ENCODE measurements around the gene TMEM179. TPM values are rescaled to one million over a fixed set of nuclear protein-coding genes. Genes with fewer than 3 reads are reported as not detected.
"Not testable (repeated sequence)": the region's sequence is repeated elsewhere in the genome, so short reads cannot be mapped to it uniquely, and the experiment has no call there.

TMEM179 gene
- total and polyA plus RNA-seq, 2 of the 13 experiments (the other 11 are each of a cell fraction or from before 2014, with no cell fraction given), result not detected

DNA sequence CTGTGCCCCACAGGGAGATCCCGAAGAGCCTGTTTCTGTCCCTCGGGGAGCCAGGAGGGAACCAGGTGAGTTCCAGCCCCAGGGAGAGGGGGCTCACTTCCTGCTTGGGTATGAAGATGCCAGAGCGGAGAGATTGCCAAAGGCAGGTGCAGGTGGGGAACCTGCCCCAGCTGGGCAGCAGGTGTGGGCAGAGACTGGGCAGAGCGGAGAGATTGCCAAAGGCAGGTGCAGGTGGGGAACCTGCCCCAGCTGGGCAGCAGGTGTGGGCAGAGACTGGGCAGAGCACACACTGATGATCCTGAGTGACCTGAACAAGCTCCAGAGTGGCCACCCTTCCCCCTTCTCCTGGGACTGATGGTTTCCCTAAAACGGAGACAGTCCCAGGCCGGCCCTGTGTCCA is 24.6 kb downstream of the TMEM179 start:
- H3K27ac ChIP-seq (ENCODE audit: extremely low read length, insufficient read depth, low read length); H3K9me3 ChIP-seq (ENCODE audit: low read length); H4K20me1 ChIP-seq (ENCODE audit: insufficient read depth, low read length); H3K4me2 ChIP-seq (ENCODE audit: low read depth, low read length); ATAC-seq; CTCF ChIA-PET (ENCODE audit: low intra/inter-chr PET ratio, low total read pairs); FAIRE-seq; in situ Hi-C loops (cut with HindIII; ENCODE audit: extremely low pct_ligation_motif_present, low pct_unique_long_range_greater_than_20kb); H3K4me3 ChIP-seq (replicated peaks in 1 of 3; ENCODE audit: insufficient read depth in 1 of 3, low read depth in 2 of 3, low read length in 3 of 3); intact Hi-C loops (cut with micrococcal nuclease; ENCODE audit: unreplicated experiment); BruUV-seq (replicated peaks); DNase-seq (ENCODE audit: low spot score); POLR2A ChIA-PET; H3K9ac ChIP-seq (ENCODE audit: insufficient read depth, low read depth, low read length); H3K79me2 ChIP-seq (ENCODE audit: insufficient read depth, low read length); H3K36me3 ChIP-seq (replicated peaks in 1 of 2; ENCODE audit: control insufficient read depth in 1 of 2, insufficient read depth in 2 of 2, low read length in 2 of 2); H2AFZ ChIP-seq (ENCODE audit: low read length): not testable (repeated sequence)
- Histone ChIP-seq H3K4me1 (ENCODE audit: insufficient read depth, low read length) (peaks cover 17% of the 10 kb centered on the region), H3K27me3 (ENCODE audit: control insufficient read depth in 1 of 2, insufficient read depth in 2 of 2, low read length in 2 of 2) (peaks cover 23 to 75% of the 10 kb centered on the region in 2 experiments)
- WGBS (ENCODE audit: low lambda C conversion rate), result 90% methylated on average over 2 of the region's 6 CpGs

DNA sequence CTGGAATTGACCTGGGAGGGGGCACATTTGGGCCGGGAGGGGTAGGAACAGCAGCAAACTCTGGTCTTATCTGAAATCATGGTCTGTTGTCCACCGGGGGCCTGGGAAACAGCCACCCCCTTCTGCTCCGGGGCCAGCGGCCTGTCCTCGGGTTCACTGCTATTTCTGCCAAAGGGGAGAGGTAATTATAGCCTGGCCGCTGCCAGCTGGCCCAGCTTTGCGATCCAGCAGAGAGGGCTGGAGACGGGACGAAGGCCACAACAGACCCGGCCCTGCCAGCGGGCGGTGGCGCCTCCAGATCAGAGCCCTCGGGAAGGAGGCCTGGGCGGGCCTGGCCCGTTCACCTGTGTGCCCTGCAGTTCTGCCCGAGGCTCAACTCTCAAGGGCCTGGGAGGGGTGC is 25.1 kb downstream of the TMEM179 start, which contains the start of gene C14orf180:
C14orf180 (plus strand) TSS at position 258 of the 400 bp plus-strand sequence. CDS start 6,667 bp downstream, outside the sequence.
- no TSS peak for BruUV-seq (replicated peaks)
- FAIRE-seq (no peak), ATAC-seq (no peak), DNase-seq (ENCODE audit: low spot score) (no peak)
- intact Hi-C loops (cut with micrococcal nuclease; ENCODE audit: unreplicated experiment) (no loop called here), in situ Hi-C loops (cut with HindIII; ENCODE audit: extremely low pct_ligation_motif_present, low pct_unique_long_range_greater_than_20kb) (no loop called here)
- H3K79me2 ChIP-seq (ENCODE audit: insufficient read depth, low read length), result no peaks in the 10 kb centered on the region
- peaks cover 21% of the 10 kb centered on the region for H3K4me1 ChIP-seq (ENCODE audit: insufficient read depth, low read length)
- 33% methylated on average over 3 of the region's 17 CpGs for WGBS (ENCODE audit: low lambda C conversion rate)
- H3K36me3 ChIP-seq (replicated peaks in 1 of 2; ENCODE audit: control insufficient read depth in 1 of 2, insufficient read depth in 2 of 2, low read length in 2 of 2), result no peaks in the 10 kb centered on the region
- H3K27me3 ChIP-seq (ENCODE audit: control insufficient read depth in 1 of 2, insufficient read depth in 2 of 2, low read length in 2 of 2), result peaks cover 21 to 74% of the 10 kb centered on the region in 2 experiments
- H3K9me3 ChIP-seq (ENCODE audit: low read length), result no peaks in the 10 kb centered on the region
- H4K20me1 ChIP-seq (ENCODE audit: insufficient read depth, low read length), result no peaks in the 10 kb centered on the region
- CTCF ChIA-PET (ENCODE audit: low intra/inter-chr PET ratio, low total read pairs), result no interaction called here
- POLR2A ChIA-PET, result no interaction called here
- H3K9ac ChIP-seq (ENCODE audit: insufficient read depth, low read depth, low read length), result no peak within 1 kb of the TSS
- no peak within 1 kb of the TSS for H3K4me2 ChIP-seq (ENCODE audit: low read depth, low read length)
- H2AFZ ChIP-seq (ENCODE audit: low read length), result no peak within 1 kb of the TSS
- H3K4me3 ChIP-seq (replicated peaks in 1 of 3; ENCODE audit: insufficient read depth in 1 of 3, low read depth in 2 of 3, low read length in 3 of 3), result no peak within 1 kb of the TSS
- no peak within 1 kb of the TSS for H3K27ac ChIP-seq (ENCODE audit: extremely low read length, insufficient read depth, low read length)
- no peak for TF ChIP-seq CEBPB (IDR thresholded peaks at IDR 0.05; ENCODE audit: borderline replicate concordance, low read depth, low read length)
- TF ChIP-seq ASH2L (IDR thresholded peaks at IDR 0.05; ENCODE audit: insufficient read length, low read depth, low read length), result no peak
- no peak for TF ChIP-seq TSC22D2 (CRISPR knock-in tag; IDR thresholded peaks at IDR 0.05; ENCODE audit: borderline replicate concordance)
- TF ChIP-seq SMAD3 (CRISPR knock-in tag; IDR thresholded peaks at IDR 0.05), result no peak
- TF ChIP-seq, protein P1, sequence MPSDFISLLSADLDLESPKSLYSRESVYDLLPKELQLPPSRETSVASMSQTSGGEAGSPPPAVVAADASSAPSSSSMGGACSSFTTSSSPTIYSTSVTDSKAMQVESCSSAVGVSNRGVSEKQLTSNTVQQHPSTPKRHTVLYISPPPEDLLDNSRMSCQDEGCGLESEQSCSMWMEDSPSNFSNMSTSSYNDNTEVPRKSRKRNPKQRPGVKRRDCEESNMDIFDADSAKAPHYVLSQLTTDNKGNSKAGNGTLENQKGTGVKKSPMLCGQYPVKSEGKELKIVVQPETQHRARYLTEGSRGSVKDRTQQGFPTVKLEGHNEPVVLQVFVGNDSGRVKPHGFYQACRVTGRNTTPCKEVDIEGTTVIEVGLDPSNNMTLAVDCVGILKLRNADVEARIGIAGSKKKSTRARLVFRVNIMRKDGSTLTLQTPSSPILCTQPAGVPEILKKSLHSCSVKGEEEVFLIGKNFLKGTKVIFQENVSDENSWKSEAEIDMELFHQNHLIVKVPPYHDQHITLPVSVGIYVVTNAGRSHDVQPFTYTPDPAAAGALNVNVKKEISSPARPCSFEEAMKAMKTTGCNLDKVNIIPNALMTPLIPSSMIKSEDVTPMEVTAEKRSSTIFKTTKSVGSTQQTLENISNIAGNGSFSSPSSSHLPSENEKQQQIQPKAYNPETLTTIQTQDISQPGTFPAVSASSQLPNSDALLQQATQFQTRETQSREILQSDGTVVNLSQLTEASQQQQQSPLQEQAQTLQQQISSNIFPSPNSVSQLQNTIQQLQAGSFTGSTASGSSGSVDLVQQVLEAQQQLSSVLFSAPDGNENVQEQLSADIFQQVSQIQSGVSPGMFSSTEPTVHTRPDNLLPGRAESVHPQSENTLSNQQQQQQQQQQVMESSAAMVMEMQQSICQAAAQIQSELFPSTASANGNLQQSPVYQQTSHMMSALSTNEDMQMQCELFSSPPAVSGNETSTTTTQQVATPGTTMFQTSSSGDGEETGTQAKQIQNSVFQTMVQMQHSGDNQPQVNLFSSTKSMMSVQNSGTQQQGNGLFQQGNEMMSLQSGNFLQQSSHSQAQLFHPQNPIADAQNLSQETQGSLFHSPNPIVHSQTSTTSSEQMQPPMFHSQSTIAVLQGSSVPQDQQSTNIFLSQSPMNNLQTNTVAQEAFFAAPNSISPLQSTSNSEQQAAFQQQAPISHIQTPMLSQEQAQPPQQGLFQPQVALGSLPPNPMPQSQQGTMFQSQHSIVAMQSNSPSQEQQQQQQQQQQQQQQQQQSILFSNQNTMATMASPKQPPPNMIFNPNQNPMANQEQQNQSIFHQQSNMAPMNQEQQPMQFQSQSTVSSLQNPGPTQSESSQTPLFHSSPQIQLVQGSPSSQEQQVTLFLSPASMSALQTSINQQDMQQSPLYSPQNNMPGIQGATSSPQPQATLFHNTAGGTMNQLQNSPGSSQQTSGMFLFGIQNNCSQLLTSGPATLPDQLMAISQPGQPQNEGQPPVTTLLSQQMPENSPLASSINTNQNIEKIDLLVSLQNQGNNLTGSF (CRISPR knock-in tag; IDR thresholded peaks at IDR 0.05), result no peak
- no peak for TF ChIP-seq SYNCRIP (IDR thresholded peaks at IDR 0.05; ENCODE audit: insufficient read depth, low read depth, low read length)
- TF ChIP-seq MAF1 (CRISPR knock-in tag; IDR thresholded peaks at IDR 0.05; ENCODE audit: borderline replicate concordance), result no peak
- TF ChIP-seq KDM4B (CRISPR knock-in tag; IDR thresholded peaks at IDR 0.05), result no peak

Data from HepG2 (cell line).